HEK293T (cell line): ENCODE measurements around the gene VPS41.

Experiments
- L3MBTL2 ChIP-seq: fragments of 450-650 bp; conservative IDR thresholded peaks from 2 replicates; pipeline ENCODE4 v1.6.1; 2016; ENCODE audit warnings: mild to moderate bottlenecking
- ZNF384 ChIP-seq: fragments of 450-650 bp; IDR thresholded peaks from 2 replicates; pipeline ENCODE4 v1.6.1; 2016

GRCh38 chr7:38928506-38928905, 19.5 kb upstream of the VPS41 start:
- TF ChIP-seq L3MBTL2, result no peak
- TF ChIP-seq ZNF384, result no peak
